Measurements from ENCODE around the gene PSMF1. TPM values are rescaled to one million over a fixed set of nuclear protein-coding genes. Genes with fewer than 3 reads are reported as not detected.

The PSMF1 gene
- polyA plus RNA-seq, 4 donors: 43.6 to 118 (median 62.7) TPM

DNA sequence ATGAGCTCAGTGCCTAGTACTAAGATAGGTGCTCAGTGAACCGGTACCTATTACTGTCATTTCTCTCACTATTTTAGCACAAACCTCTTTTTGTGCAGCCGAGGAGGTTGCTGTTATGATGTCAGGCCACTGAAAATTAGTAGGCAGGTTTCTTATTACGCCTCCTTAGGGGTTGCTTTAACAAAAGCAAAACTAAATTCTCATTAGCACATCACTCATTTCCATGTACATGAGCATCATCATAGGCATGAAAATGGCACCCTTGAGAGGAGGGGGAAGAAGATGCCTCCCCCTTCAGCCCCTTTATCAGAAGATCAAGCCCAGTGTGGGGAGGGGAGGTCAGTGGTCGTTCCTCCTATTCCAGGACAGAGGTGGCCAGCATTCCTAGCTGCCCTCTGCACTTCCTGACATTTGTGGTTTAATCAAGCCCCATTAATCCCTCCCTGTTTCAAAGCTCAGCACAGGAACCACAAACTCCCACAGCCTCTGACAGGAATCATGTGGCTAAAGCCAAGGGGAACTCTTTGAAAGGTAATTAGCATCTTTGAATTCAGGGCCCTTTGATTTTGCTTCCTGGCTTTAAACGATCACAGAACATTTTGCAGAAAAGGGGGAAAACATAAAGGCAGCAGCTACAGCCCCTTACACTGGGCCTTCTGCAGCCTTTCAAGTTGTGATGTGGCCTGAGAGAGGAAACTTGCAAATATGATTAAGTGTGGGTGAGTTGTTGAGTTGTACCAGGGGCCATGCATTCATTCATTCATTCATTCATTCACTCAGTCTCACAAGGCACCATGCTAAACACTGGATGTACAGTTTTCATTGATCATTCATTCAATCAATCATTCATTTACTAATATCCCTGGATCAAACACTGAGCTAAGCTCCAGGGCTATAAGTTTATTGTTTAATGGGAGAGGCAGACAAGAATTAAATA is 31.9 kb upstream of the PSMF1 start:
- no peak for DNase-seq
- H3K4me3 ChIP-seq (ENCODE audit: low read depth in 1 of 3, low read length in 3 of 3): no peak overlapping the region
- no peak overlapping the region for H3K27ac ChIP-seq (ENCODE audit: low read depth in 1 of 3, low read length in 2 of 3)
- H3K4me1 ChIP-seq (ENCODE audit: control insufficient read depth in 3 of 3, insufficient read depth in 2 of 3, low read depth in 1 of 3, low read length in 2 of 3): no peaks in the 10 kb centered on the region
- no peak for FAIRE-seq
- 41 to 45% (median 43%) methylated on average over 5 of the region's 5 CpGs for WGBS, 3 donors
- H3K9me3 ChIP-seq (ENCODE audit: control insufficient read depth in 2 of 2, insufficient read depth in 1 of 2, low read depth in 1 of 2, low read length in 1 of 2): peaks cover 0 to 6% of the 10 kb centered on the region in 2 donors
- H3K27me3 ChIP-seq (ENCODE audit: control insufficient read depth in 3 of 3, insufficient read depth in 3 of 3, low read length in 3 of 3): no peaks in the 10 kb centered on the region
- H3K36me3 ChIP-seq (ENCODE audit: control insufficient read depth in 3 of 3, insufficient read depth in 2 of 3, low read depth in 1 of 3, low read length in 3 of 3): no peaks in the 10 kb centered on the region

DNA sequence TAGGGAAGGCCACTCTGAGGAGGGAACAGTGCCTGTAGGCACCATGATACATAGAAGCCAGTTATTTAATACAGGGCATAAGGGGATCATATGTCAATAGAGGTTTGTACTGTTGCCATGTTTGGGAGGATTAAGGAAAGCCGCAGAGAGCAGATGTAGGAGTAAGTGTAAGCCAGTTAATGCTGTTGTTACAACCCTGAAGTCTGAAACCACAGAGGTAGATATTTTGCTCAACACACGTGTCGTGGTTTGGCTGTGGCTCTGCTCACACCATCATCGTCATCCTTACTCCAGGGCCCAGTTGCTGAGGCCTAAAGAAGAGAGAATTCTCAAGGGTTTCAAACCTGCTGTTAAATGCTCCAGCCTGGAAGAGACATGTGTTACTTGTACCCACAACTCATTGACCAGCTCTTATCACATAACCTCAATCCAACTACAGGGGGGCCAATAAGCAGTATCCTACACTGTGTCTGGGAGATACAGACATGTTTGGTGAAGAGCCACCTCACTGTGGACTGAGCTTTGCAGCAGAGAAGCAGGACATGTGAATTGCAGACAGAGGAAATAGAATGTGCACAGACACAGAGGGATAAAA is 31.0 kb upstream of the PSMF1 start:
- H3K36me3 ChIP-seq (ENCODE audit: control insufficient read depth in 3 of 3, insufficient read depth in 2 of 3, low read depth in 1 of 3, low read length in 3 of 3): no peaks in the 10 kb centered on the region
- no peaks in the 10 kb centered on the region for H3K27me3 ChIP-seq (ENCODE audit: control insufficient read depth in 3 of 3, insufficient read depth in 3 of 3, low read length in 3 of 3)
- FAIRE-seq (no peak), DNase-seq (no peak)
- peaks cover 0 to 6% of the 10 kb centered on the region in 2 donors for H3K9me3 ChIP-seq (ENCODE audit: control insufficient read depth in 2 of 2, insufficient read depth in 1 of 2, low read depth in 1 of 2, low read length in 1 of 2)
- H3K4me3 ChIP-seq (ENCODE audit: low read depth in 1 of 3, low read length in 3 of 3): no peak overlapping the region
- no peaks in the 10 kb centered on the region for H3K4me1 ChIP-seq (ENCODE audit: control insufficient read depth in 3 of 3, insufficient read depth in 2 of 3, low read depth in 1 of 3, low read length in 2 of 3)
- 70 to 89% (median 74%) methylated on average over 4 of the region's 4 CpGs for WGBS, 3 donors
- no peak overlapping the region for H3K27ac ChIP-seq (ENCODE audit: low read depth in 1 of 3, low read length in 2 of 3)

DNA sequence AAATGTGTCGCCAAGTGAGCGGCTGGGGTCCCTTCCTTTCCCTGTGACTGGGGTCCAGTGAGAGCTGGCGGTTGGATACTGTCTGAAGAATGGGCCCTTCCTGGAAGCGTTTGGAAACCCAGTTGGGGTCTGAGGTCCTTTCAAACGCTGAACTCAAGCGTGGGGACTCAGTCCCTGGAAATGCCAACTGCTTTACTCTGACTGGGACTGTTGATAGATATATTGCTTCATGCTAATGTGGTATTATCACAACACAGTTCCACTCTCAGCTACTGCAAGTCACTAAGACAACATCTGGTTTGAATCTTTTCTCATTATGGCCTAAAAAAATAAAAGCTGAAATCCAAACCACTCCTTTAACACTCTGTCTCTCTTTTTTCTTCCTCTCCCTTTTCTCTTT is 23.7 kb upstream of the PSMF1 start:
- no peak overlapping the region for H3K4me3 ChIP-seq (ENCODE audit: low read depth in 1 of 3, low read length in 3 of 3)
- H3K4me1 ChIP-seq (ENCODE audit: control insufficient read depth in 3 of 3, insufficient read depth in 2 of 3, low read depth in 1 of 3, low read length in 2 of 3): no peaks in the 10 kb centered on the region
- H3K36me3 ChIP-seq (ENCODE audit: control insufficient read depth in 3 of 3, insufficient read depth in 2 of 3, low read depth in 1 of 3, low read length in 3 of 3): no peaks in the 10 kb centered on the region
- H3K9me3 ChIP-seq (ENCODE audit: control insufficient read depth in 2 of 2, insufficient read depth in 1 of 2, low read depth in 1 of 2, low read length in 1 of 2): peaks cover 0 to 3% of the 10 kb centered on the region in 2 donors
- FAIRE-seq (no peak), DNase-seq (no peak)
- WGBS, 3 donors: 80 to 94% (median 91%) methylated on average over 6 of the region's 6 CpGs
- no peaks in the 10 kb centered on the region for H3K27me3 ChIP-seq (ENCODE audit: control insufficient read depth in 3 of 3, insufficient read depth in 3 of 3, low read length in 3 of 3)
- no peak overlapping the region for H3K27ac ChIP-seq (ENCODE audit: low read depth in 1 of 3, low read length in 2 of 3)

DNA sequence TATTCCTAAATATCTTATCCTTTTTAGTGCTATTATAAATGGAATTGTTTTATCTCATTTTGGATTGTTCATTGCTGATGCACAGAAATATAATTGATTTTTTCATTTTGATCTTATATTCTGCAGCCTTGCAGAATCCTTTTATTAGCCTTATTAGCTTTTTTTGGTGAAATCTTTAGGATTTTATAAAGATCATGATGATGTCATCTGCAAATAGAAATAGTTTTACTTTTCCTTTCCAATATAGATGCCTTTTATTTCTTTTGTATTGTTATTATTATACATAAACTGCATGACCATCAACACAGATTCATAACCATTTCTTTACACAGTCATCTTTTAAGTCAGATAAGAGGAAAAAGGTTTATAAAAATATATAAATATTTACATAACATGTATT is 16.9 kb upstream of the PSMF1 start:
- peaks cover 0 to 10% of the 10 kb centered on the region in 2 donors for H3K9me3 ChIP-seq (ENCODE audit: control insufficient read depth in 2 of 2, insufficient read depth in 1 of 2, low read depth in 1 of 2, low read length in 1 of 2)
- no peaks in the 10 kb centered on the region for H3K36me3 ChIP-seq (ENCODE audit: control insufficient read depth in 3 of 3, insufficient read depth in 2 of 3, low read depth in 1 of 3, low read length in 3 of 3)
- no peaks in the 10 kb centered on the region for H3K27me3 ChIP-seq (ENCODE audit: control insufficient read depth in 3 of 3, insufficient read depth in 3 of 3, low read length in 3 of 3)
- DNase-seq (no peak), FAIRE-seq (no peak)
- no peaks in the 10 kb centered on the region for H3K4me1 ChIP-seq (ENCODE audit: control insufficient read depth in 3 of 3, insufficient read depth in 2 of 3, low read depth in 1 of 3, low read length in 2 of 3)
- no peak overlapping the region for H3K4me3 ChIP-seq (ENCODE audit: low read depth in 1 of 3, low read length in 3 of 3)
- H3K27ac ChIP-seq (ENCODE audit: low read depth in 1 of 3, low read length in 2 of 3): no peak overlapping the region

DNA sequence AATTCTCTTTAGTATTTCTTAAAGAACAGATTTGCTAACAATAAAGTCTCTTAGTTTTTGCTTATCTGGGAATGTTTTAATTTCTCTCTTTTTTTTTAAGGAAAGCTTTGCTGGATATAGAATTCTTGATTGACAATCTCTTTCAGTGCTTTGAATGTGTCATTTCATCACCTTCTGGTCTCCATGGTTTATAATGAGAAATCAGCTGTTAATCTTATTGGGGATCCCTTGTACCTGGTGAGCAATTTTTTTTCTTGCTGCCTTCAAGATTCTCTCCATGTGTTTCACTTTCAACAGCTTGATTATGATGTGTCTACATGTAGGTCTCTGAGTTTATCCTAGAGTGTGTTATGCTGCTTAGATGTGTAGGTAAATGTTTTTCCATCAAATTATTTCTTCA is 16.4 kb upstream of the PSMF1 start:
- H3K4me1 ChIP-seq (ENCODE audit: control insufficient read depth in 3 of 3, insufficient read depth in 2 of 3, low read depth in 1 of 3, low read length in 2 of 3): no peaks in the 10 kb centered on the region
- no peaks in the 10 kb centered on the region for H3K36me3 ChIP-seq (ENCODE audit: control insufficient read depth in 3 of 3, insufficient read depth in 2 of 3, low read depth in 1 of 3, low read length in 3 of 3)
- H3K27ac ChIP-seq (ENCODE audit: low read depth in 1 of 3, low read length in 2 of 3): no peak overlapping the region
- H3K4me3 ChIP-seq (ENCODE audit: low read depth in 1 of 3, low read length in 3 of 3): no peak overlapping the region
- no peak for FAIRE-seq
- peaks cover 0 to 10% of the 10 kb centered on the region in 2 donors for H3K9me3 ChIP-seq (ENCODE audit: control insufficient read depth in 2 of 2, insufficient read depth in 1 of 2, low read depth in 1 of 2, low read length in 1 of 2)
- no peaks in the 10 kb centered on the region for H3K27me3 ChIP-seq (ENCODE audit: control insufficient read depth in 3 of 3, insufficient read depth in 3 of 3, low read length in 3 of 3)
- DNase-seq: no peak

DNA sequence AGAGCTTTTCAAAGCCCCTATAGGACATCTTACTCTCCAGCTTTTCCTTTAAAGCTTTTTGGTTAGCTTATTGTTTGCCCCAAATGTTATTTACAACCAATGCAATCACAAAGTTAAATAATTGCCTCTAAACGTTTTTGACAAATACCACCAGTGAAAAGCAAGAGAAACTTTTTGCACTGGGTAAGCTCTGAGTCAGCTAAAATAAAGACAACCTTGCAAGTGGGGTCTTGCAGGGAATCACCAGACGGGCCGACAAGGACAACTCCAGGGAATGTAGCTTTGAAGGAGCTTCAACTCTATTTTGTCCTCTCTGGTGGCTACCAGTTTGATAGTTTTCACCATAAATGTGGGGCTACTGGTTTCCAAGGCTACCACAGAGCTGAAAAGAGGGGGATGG is 14.7 kb upstream of the PSMF1 start:
- Histone ChIP-seq H3K9me3 (ENCODE audit: control insufficient read depth in 2 of 2, insufficient read depth in 1 of 2, low read depth in 1 of 2, low read length in 1 of 2) (peaks cover 0 to 7% of the 10 kb centered on the region in 2 donors), H3K4me3 (ENCODE audit: low read depth in 1 of 3, low read length in 3 of 3) (no peak overlapping the region), H3K4me1 (ENCODE audit: control insufficient read depth in 3 of 3, insufficient read depth in 2 of 3, low read depth in 1 of 3, low read length in 2 of 3) (no peaks in the 10 kb centered on the region), H3K27ac (ENCODE audit: low read depth in 1 of 3, low read length in 2 of 3) (no peak overlapping the region), H3K36me3 (ENCODE audit: control insufficient read depth in 3 of 3, insufficient read depth in 2 of 3, low read depth in 1 of 3, low read length in 3 of 3) (no peaks in the 10 kb centered on the region), H3K27me3 (ENCODE audit: control insufficient read depth in 3 of 3, insufficient read depth in 3 of 3, low read length in 3 of 3) (no peaks in the 10 kb centered on the region)
- DNase-seq (no peak), FAIRE-seq (no peak)
- 66 to 74% (median 71%) methylated on average over 3 of the region's 3 CpGs for WGBS, 3 donors

DNA sequence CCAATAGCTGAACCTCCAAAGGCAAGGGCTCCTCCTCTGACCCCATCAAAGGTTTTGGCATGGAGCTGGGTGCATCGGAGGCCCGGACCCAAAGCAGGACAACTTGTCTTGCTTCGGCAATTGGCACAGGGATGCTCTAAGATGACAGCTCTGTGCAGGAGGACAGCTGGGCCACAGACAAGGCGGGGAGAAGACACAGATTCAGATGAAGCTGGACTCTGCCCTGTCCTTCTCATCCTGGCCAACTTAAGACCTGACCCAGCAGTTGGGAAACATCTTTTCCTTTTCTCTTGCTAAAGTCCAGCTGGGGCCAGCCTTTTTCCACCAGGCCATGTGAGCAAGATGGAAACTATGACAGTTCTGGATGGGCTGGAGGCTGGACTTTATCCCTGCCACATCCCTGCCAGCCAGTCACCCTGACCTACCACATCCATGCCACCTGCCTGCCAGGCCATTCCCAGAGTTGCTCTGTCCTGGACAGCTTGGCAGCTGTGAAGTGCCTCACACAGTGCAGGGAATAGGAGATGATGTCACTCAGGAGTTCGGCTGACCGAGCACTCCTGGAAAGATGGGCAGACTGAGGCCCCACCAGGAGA is 12.7 kb upstream of the PSMF1 start:
- peak in 1 of 2 donors; percentile 22 for DNase-seq
- Histone ChIP-seq H3K4me3 (ENCODE audit: low read depth in 1 of 3, low read length in 3 of 3) (no peak overlapping the region), H3K4me1 (ENCODE audit: control insufficient read depth in 3 of 3, insufficient read depth in 2 of 3, low read depth in 1 of 3, low read length in 2 of 3) (no peaks in the 10 kb centered on the region), H3K27ac (ENCODE audit: low read depth in 1 of 3, low read length in 2 of 3) (no peak overlapping the region), H3K9me3 (ENCODE audit: control insufficient read depth in 2 of 2, insufficient read depth in 1 of 2, low read depth in 1 of 2, low read length in 1 of 2) (peaks cover 0 to 7% of the 10 kb centered on the region in 2 donors), H3K27me3 (ENCODE audit: control insufficient read depth in 3 of 3, insufficient read depth in 3 of 3, low read length in 3 of 3) (no peaks in the 10 kb centered on the region), H3K36me3 (ENCODE audit: control insufficient read depth in 3 of 3, insufficient read depth in 2 of 3, low read depth in 1 of 3, low read length in 3 of 3) (no peaks in the 10 kb centered on the region)
- WGBS, 3 donors: 87 to 93% (median 89%) methylated on average over 6 of the region's 6 CpGs
- no peak for FAIRE-seq

DNA sequence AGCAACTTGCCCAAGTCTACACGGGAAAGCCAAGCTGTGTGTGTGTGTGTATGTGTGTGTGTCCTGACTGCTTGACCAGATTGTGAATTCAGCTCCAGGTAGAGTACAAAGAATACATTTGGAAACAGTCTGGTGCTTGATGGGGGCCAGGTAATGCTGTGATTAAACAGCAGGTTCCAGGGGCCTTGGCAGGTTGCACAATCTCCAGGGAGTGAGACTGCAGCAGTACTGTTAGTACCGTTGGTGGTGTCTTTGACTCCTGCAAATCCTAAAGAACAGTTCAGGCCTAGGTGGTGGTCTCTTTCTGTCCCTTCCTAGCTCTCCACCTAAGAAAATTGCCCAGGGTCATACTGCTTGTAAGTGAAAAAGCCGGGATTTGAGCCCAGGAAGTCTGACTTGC is 11.2 kb upstream of the PSMF1 start:
- Histone ChIP-seq H3K36me3 (ENCODE audit: control insufficient read depth in 3 of 3, insufficient read depth in 2 of 3, low read depth in 1 of 3, low read length in 3 of 3) (no peaks in the 10 kb centered on the region), H3K27ac (ENCODE audit: low read depth in 1 of 3, low read length in 2 of 3) (no peak overlapping the region), H3K4me3 (ENCODE audit: low read depth in 1 of 3, low read length in 3 of 3) (no peak overlapping the region), H3K9me3 (ENCODE audit: control insufficient read depth in 2 of 2, insufficient read depth in 1 of 2, low read depth in 1 of 2, low read length in 1 of 2) (peaks cover 0 to 7% of the 10 kb centered on the region in 2 donors), H3K27me3 (ENCODE audit: control insufficient read depth in 3 of 3, insufficient read depth in 3 of 3, low read length in 3 of 3) (no peaks in the 10 kb centered on the region), H3K4me1 (ENCODE audit: control insufficient read depth in 3 of 3, insufficient read depth in 2 of 3, low read depth in 1 of 3, low read length in 2 of 3) (no peaks in the 10 kb centered on the region)
- WGBS, 3 donors: 87 to 91% (median 90%) methylated on average over 3 of the region's 3 CpGs
- DNase-seq (no peak), FAIRE-seq (no peak)
